ENCODE measurements around the gene PNMT.

DNA sequence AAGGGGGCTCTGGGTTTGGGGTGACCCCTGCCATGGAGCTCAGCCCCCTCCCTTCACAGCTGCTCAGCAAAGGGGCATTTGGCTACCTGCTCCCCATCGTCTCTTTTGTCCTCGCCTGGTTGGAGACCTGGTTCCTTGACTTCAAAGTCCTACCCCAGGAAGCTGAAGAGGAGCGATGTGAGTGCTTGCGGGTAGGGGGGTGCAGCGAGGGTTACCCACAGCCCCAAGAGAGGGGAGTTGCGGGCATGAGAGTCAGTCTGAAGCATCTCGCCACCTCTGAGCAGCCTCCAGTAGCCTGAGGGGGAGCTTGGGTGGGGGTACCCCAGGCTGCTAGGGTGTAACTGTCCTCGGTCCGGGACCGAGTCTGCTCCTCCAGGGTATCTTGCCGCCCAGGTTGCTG is 9.9 kb upstream of the PNMT start:
- no peak for TF ChIP-seq CTCF (IDR thresholded peaks at IDR 0.05)
- no peak for TF ChIP-seq POLR2A (IDR thresholded peaks at IDR 0.05)

All from testis (tissue), 2 donors.